GM21423 (cell line): ENCODE results near the gene PYROXD2.
"Not testable (repeated sequence)": the region's sequence is repeated elsewhere in the genome, so short reads cannot be mapped to it uniquely, and the experiment has no call there.

Experiments
- ATAC-seq: cut with Tn5 transposase; IDR thresholded peaks from one replicate; pipeline ENCODE4 v1.9.1; 2021; ENCODE audit warnings: mild to moderate bottlenecking, moderate library complexity; ENCODE audit not compliant: unreplicated experiment

The PYROXD2 gene

DNA sequence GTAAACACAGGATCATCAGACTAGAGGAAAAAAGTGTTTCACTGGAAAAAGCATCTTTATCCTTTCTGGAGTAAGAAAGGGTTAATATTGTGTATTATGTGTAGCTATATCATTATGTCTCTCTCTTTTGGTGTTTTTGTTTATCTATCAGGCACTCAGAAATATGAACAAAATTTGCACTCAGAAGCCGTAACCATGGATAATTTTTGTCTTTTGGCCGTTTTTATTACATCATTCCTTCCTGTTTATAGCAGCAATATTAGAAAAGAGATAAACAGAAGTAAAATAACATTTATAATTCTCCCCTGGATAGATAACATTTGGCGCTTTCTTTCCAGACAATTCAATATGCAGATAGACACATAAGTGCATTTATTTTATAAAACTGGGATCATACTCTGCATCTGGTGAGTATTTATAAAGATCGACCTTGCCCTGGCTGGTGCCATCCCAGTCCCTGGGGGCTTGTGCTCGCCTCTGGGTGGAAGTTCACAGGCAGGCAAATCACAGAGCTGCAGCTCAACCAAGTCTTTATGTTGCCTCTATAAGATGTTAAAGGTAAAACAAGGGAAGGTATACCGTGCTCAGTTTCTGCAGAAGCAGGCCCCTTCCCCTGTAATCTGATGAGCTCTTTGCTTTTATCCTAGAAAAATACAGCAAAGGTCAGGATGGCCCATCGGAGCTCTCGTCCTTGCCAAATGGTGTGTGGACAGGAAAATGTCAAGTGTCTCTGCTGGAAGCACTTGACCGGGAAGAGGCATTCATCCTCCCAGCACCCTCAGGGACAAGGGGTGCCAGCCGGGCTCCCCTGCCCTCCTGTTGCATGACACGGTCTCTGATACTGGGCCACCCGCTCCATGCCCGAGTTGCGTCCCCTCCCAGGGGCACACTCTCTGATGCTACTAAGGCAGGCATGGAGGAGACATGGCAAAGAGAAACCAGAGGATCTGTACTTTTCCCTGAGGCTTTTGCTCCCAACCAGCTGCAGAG lies 43.9 kb downstream of the PYROXD2 start:
- no peak for ATAC-seq

DNA sequence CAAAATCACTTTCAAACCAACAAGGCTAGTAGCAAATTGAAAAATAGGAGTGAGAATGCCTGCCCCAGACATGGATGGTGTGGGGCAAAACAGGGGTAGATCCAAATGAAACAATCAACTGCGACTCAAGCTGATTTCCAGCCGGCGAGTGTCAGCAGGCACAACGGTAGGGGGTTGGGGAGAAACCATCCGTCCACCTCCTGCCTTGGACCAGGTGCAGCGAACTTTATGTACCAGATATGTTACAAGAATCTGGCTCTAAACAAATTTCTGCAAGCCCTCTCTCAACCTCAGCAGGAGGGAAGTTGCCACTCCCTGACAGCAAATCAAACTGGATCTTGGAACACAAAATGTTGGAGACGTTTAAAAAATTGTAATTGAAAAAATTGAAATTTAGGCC lies 45.2 kb downstream of the PYROXD2 start:
- ATAC-seq = no peak

DNA sequence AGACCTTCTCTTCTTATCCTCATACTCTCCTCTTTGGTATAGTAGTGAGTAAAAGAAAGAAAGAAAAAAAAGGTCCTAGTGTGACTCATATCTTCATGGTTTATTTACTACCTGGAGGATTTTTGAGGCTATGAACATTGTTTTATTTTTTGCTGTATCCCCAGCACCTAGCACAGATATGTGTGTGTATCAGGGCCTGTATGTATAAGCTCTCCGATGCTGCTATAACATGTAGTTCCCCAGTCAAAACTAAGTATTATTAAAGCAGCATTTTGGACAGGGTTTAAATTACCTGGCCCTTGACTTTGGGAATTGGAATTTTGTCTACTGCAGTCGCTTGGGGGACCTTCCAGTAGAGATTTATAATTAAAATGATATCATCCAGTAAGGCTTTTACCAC lies 46.3 kb downstream of the PYROXD2 start:
- no peak for ATAC-seq

DNA sequence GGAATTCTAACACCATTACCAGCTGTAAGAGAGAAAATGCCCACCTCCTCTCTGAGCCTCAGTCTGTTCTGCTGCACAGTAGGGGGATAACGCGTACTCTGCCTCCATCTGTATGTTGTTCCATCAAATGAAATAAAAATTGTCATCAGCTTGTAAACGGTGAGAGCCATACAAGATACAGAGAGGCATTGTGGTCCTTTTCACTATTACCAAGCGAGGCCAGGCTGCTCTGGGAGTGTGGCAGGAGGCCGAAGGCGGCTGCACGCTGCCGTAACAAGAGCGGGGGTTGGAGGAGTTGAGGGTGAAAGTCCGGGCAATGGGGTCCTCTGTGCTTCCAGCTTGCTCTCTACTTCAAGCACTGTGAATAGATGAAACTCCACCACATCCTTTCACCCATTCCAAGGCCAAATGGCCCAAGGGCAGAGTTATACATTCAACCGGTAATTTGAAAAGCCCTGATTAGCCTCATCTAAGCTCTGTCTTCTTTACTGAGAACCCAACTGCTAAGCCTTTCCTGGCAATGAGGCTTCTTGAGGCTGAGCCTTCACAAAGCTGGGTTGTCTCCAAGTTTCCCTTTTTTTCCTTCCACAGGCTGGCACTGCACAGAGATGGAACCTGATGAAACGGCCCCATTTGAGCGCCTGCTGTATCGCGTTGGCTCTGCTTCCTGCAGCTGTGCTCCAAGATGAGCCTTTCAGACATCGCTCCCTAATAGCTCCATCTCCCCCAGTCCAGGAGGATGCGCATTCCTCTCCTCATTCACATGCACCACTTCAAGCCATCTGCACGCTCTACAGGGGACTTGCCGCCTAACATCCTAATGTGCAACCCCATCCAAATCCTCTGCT lies 47.2 kb downstream of the PYROXD2 start:
- no peak for ATAC-seq

DNA sequence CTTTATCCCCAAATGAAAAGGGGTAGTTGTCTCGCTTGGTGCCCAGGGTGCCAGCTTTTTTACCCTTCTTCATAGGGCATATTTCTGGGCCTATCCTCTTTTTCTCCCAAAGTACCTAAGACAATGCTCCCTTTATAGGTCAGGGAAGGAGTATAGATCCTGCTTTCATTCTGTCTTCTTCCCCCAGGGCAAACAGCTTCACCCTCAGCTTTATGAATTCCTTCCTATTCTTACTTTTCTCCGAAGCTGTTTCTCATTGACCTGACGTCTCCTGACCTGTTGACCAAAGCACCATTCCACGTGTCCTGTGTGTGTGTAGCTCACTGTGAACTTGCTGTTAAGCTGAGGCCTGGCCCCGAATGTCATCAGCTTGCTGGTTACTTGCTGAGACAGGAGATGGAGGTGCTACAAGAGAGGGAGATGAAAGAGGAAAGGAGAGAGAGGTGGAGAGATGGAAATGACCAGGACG lies 48.9 kb downstream of the PYROXD2 start:
- no peak for ATAC-seq

DNA sequence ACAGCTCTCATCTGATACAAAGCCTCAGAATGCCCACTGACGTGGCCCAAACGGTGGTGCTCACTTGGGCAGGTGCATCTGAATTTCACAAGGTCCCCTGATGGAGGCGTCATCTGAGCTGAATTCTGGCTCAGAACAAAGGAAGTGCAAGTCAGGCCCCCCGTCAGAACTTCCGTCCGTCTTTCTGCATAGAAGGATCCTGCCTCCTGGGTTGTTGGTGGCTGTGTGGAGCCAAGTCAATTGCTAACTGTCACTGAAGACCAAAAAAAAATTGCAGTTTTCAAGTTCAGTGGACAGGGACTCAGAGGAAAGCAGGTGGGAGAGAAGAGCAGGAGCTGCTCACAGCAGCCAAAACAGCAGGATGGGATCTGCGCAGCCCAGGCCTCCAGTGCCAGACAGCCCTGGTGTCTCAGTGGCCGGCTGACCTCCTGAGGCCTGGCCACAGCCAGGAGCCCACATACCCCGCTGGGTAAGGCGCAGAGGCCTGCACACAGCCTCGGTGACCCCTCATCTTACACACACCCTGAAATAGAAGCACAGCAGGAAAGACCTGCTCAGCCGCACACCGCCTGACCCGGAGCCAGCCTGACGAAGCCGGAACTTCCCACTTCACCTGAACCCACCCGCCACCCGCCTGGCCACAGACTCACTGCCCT lies 49.4 kb downstream of the PYROXD2 start:
- no peak for ATAC-seq

DNA sequence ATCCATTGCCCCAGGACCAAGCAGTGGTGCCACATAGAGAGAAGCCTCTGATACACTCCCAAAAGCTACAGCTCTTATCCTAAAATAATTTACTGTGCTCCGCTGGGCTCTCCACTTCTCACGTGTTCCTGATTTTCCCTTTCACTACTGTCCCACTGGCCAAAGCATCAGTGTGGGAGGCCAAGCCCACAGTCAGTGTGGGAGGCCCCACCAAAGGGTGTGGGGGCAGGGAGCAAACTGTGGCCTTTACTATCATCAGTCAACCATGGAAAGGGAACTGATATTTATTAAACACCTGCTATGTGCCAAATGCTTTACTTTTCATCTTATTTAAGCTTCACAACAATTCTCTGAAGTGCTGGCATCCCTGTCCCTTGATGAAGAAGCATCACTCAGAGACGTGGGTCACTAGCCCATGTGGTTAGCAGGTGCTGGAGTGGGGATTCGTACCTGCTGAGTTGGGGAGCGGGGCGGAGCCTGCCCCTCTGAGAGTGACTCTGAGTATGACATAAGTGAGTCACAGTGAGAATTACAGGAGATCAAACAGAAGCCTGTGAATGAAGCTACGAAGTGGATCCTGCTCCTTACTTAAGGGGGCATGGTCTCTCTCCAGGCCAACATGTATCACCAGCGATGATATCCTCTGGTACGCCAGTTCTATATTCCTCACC lies 50.4 kb downstream of the PYROXD2 start:
- ATAC-seq = no peak

DNA sequence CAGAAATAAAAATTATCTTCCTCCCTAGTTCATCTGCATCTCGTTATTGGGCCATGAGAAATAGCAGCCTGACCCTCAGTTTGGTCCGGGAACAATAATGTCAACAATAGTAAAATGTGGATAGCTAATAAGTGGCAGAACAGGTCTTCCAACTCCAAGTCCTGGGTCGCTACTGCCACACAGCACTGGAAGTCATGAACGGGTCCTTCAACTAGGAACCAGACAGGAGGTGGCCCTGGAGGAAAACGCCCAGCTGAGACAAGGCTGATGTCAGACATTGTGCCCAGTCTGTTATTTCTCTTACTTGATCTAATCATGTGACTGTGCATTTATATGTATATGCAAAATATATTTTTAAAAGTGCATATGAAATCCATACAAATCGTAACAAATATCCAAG lies 51.8 kb downstream of the PYROXD2 start:
- ATAC-seq = no peak

DNA sequence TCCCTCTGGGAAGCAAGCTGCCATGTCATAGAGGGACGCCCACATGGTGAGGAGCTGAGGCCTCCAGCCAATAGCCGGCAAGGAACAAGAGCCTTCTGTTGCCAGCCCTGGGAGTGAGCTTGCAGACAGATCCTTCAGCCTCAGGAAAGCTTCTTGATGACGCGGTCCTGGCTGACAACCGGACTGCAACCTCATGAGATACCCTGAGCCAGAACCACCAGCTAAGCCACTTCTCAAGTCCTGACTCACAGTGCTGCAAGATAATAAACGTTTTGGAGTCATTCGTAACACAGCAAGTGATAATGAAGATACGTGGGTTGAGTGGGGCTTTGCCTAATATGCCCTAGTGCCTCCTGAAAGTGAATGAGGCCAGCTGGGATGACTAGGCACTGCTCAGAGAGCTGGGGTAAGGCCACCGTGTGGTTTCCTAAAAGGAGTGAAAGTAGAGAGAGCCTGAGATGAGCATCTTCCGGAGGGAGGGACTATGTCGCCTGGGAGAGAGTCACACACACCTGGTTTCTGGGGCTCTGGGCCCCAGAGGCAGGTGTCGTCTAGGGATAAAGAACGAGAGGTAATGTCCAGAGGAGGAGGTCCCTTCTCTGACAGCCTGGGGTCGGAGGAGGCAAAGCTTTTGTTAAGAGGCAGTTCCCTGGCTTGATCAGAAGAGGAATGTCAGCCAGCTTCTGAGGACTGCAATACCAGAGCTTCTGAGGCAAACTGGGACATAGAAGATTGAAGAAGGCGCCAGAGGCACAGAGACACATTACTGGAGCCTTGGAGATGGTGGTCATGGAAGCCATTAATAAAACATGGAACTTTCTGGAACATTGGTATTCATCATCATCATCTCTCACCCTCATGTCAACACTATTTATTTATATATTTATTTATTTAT lies 53.6 kb downstream of the PYROXD2 start:
- ATAC-seq = peak; percentile 93

DNA sequence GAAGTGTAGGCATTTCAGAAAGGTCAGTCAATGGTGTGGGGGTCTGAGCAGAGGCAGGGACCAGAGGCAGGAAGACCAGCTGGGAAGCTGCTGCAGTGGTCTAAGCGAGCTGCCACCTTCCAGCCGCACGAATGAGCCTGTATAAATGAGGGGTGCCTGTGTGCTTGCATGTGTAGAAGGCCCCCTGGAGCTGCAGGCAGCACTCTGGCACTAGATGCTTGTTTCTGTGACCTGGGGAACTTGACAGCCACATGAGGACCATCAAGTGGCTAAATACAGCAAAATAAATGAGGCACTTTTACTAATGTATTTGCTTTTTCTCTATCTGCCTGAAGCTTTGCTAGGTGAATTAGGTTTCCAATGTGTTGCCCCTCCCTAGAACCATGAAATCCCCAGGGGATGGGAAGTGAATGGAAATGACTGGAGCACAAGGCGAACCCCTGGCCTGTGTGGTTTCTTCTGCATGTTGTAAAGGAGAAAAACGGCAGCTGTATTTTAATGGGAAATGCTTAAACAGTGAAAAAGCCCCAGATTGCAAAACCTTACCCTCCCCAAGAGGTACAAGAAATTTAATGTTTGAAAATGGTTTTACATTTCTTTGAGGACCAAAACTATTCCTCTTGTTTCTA lies 57.7 kb downstream of the PYROXD2 start:
- no peak for ATAC-seq

DNA sequence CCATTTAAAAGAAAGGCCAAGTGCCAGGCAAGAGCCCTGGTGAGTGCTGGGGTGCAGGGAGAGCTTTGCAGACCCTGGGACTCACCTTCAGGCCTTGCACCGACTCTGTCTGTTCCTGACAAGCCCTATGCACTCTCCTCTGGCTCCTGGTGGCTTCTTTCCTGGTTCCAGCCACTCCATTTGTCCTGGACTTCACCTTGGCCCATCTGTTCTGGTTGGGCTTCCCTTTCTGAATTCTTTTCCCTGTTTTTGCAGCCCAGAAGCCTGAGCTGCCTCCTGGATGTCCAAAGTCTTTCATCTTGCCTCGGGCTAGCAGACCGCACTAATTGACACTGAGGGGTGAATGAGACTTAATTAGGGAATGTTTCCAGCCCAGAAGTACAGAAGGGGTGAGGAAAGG lies 60.5 kb downstream of the PYROXD2 start:
- ATAC-seq = no peak

DNA sequence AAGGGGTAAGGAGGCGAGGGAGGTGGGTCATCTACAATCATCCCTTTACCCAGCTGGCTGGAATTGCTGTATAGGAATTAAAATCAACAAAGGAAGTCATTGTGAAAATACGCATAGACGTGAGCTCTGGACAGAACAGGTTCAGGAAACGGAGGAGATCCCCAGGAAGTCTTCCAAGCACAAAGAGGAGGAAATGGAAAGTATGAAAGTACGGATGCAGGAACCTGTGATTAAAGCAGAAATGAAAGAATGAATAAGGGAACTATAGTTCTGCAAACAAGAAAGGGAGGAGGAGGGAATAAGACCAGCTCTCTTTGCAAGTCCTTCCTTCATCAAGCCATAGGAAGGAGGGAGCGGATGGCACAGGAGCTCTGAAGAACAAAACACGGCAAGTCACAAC lies 61.8 kb downstream of the PYROXD2 start:
- ATAC-seq = no peak

DNA sequence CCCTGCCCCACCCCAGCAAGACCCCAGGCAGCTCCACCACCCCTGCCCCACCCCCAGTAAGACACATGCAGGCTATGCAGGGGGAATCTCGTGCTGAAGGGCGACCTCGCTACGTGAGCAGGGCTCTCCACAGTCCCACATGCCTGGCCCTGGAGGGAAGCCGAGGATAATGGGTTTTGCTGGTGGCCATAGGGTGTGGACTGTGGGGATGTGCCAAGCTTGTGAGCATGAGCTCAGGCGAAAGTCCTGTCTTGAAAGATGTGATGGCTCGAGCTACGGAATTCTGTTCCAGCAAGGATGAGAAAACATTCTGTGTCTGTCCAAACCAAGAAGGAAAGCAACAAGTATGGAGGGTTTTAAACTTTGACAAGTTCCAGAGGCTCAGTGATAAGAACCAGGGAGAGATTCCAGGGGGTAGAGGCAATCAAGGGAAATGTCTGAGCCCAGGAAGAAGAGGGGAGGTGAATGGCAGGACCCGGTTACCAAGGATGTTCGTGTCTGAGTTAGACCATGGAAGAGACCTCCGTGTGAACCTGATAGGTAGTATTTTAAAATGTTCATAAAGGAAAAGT lies 63.1 kb downstream of the PYROXD2 start:
- no peak for ATAC-seq

DNA sequence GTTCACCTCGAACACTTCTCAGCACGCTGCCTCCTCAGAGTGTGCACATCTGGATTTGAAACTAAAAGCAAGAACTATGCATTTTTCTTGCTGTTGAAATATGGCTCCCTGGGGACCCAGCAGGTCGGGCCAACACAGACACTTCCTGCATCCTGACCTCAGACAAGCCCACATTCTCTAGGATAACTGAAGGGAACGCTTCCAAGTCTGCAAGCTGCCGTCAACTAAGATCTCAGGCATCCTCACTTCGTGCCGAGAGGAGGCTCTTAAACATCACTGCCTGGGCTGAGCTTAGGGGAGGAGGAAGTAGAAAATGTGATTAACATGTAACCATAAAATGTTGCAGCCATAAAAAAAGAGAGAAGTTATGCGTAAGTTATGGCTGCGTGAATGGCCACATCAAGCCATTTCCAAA lies 65.5 kb downstream of the PYROXD2 start:
- ATAC-seq = no peak

DNA sequence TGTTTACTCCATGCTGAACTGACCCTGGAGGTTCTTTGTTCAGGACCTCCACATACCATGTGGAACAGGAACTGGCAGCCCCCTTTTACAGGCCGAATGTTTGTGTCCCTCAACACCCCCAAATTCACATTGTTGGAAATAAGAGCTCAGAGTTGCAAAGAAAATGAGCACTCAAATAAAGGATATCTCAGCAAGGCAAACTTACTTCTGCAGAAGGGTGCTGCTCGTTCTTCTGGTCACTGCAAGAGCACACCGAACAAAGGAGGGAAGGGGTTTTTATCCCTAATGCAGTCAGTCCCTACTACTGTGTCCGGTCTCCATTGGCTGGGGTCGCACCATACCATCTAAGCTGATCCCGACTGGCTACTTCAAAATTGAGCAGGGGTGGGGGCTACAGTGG lies 68.1 kb downstream of the PYROXD2 start:
- no peak for ATAC-seq

DNA sequence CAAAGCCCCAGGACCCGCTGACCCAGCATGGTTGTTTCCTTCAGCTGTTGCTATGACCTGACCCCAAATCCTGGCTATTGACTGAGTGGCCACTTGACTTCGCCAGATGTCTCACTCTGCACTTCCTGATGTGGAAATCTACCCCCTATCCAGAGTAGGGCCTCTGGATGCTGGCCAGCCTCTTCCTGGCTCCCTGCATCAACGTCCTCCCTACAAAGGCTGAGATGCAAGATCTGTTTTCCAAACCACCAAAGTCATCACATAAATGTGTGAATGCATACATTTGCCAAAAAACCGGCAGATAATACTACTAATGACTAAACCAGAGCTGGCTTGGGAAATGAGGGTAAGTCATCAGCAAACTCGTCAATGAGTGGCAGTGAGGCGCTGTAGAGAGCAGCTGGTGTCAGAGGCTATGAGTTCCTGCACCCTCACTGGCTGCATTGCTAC lies 70.4 kb downstream of the PYROXD2 start:
- no peak for ATAC-seq

DNA sequence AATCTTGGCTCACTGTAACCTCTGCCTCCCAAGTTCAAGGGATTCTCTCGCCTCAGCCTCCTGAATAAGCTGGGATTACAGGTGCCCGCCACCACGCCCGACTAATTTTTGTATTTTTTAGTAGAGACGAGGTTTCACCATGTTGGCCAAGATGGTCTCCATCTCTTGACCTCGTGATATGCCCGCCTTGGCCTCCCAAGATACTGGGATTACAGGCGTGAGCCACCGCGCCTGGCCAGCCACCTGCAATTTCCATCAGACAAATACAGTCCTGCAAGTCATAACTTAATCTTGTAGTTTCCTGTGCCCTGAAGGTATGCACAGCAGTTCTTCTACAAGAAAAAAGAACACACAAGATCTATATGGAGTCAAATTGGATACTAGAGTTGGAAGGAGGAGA lies 73.3 kb downstream of the PYROXD2 start:
- not testable (repeated sequence) for ATAC-seq

DNA sequence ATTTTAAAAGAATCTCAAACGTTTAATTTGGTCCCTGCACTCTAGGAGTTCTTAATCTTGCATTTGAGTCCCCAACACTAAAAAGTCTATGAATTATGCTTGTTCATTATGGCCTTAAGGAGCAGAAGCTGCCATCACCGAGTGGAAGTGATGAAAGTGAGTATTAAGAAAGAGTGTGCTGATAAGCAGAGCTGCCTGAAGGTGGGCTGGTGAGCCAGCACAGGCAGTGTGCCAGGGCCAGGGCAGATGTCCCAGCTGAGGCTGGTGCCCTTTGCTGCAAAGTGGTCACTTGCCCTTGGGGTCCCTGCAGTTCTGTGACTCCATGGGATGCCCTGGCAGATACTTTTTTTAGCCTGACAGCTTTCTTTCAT lies 74.1 kb downstream of the PYROXD2 start:
- no peak for ATAC-seq
